COR-L47 (cell line): ENCODE results near the gene HDAC2.

Source experiments
- DNase-seq: peaks from one replicate; lab custom pipeline; 2025; lab: John Stamatoyannopoulos, UW

HDAC2 gene

GRCh38 chr6:113909224-113909856 is 61.6 kb downstream of the HDAC2 start:
- DNase-seq, result peak; percentile 31

GRCh38 chr6:113908801-113909200 is 62.1 kb downstream of the HDAC2 start:
- DNase-seq, result no peak

GRCh38 chr6:113907102-113907815 is 63.7 kb downstream of the HDAC2 start:
- DNase-seq, result no peak

- no peak for DNase-seq
Measured at GRCh38 chr6:113903666-113904330, 67.2 kb downstream of the HDAC2 start.

- no peak for DNase-seq
Measured at GRCh38 chr6:113901482-113901881, 69.5 kb downstream of the HDAC2 start.

GRCh38 chr6:113894712-113895674 is 76.0 kb downstream of the HDAC2 start:
- DNase-seq, result no peak

GRCh38 chr6:113893866-113894265 is 77.1 kb downstream of the HDAC2 start:
- no peak for DNase-seq

GRCh38 chr6:113893451-113893850 is 77.5 kb downstream of the HDAC2 start:
- no peak for DNase-seq

GRCh38 chr6:113888956-113889630 is 81.9 kb downstream of the HDAC2 start:
- no peak for DNase-seq

- no peak for DNase-seq
Measured at GRCh38 chr6:113888493-113888892, 82.5 kb downstream of the HDAC2 start.

GRCh38 chr6:113886512-113886911 is 84.4 kb downstream of the HDAC2 start:
- no peak for DNase-seq

GRCh38 chr6:113884011-113884410 is 86.9 kb downstream of the HDAC2 start:
- no peak for DNase-seq
